Mammary epithelial cell (primary cell): ENCODE data around the gene GAST.

ENCODE experiments used
- EZH2 ChIP-seq: IDR thresholded peaks from 2 replicates; pipeline ENCODE4 v1.6.1; 2012; ENCODE audit warnings: low read length, inconsistent platforms, borderline replicate concordance
- TF ChIP-seq, protein P1 (sequence below), 2 donors: IDR thresholded peaks in 1 of 2; conservative IDR thresholded peaks in 1 of 2; 2 replicates each; pipeline ENCODE4 v1.5.1; 2011 to 2012; ENCODE audit warnings: inconsistent platforms in 2 of 2, low read length in 2 of 2, mild to moderate bottlenecking in 2 of 2, control low read depth in 1 of 2, low read depth in 1 of 2; ENCODE audit not compliant: insufficient read depth in 1 of 2; ENCODE audit errors: extremely low read depth in 1 of 2

DNA sequence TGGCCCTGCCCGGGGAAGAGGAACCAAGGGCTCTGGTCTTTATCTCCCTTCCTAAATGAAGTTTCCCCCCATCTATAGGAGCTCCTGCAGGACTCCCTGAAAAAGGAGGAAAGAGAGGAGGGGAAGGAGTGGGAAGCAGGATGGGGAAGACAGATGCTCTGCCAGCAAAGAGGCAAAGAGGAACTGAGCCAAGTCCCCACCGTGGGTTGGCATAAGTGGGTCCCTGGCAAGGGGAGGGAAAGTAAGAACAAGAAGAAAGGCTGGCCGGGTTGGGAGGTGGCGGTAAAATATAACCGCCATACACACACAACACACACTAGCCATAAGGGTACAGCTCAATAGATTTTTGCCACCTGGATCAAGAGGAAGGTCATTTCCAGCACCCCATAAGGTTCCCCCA is 29.5 kb upstream of the GAST start:
- TF ChIP-seq, protein P1, sequence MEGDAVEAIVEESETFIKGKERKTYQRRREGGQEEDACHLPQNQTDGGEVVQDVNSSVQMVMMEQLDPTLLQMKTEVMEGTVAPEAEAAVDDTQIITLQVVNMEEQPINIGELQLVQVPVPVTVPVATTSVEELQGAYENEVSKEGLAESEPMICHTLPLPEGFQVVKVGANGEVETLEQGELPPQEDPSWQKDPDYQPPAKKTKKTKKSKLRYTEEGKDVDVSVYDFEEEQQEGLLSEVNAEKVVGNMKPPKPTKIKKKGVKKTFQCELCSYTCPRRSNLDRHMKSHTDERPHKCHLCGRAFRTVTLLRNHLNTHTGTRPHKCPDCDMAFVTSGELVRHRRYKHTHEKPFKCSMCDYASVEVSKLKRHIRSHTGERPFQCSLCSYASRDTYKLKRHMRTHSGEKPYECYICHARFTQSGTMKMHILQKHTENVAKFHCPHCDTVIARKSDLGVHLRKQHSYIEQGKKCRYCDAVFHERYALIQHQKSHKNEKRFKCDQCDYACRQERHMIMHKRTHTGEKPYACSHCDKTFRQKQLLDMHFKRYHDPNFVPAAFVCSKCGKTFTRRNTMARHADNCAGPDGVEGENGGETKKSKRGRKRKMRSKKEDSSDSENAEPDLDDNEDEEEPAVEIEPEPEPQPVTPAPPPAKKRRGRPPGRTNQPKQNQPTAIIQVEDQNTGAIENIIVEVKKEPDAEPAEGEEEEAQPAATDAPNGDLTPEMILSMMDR (conservative IDR thresholded peaks at IDR 0.05 in 1 of 2, IDR thresholded peaks at IDR 0.05 in 1 of 2; ENCODE audit: extremely low read depth in 1 of 2, insufficient read depth in 1 of 2, low read depth in 1 of 2, low read length in 2 of 2) = no peak
- no peak for TF ChIP-seq EZH2
